ENCODE measurements around the gene SPATA13. TPM values are rescaled to one million over a fixed set of nuclear protein-coding genes. Genes with fewer than 3 reads are reported as not detected.
A peak's percentile ranks its signal among the peaks of the same experiment; 100 is the strongest.

The SPATA13 gene
- total and polyA plus RNA-seq, 10 of the 15 experiments (the other 5 are each of a cell fraction or from before 2014, with no cell fraction given): 2.4 to 11.1 (median 10.2) TPM

- POLR2A ChIA-PET: interaction anchor here (0.9 to 2.5 kb wide), 5 partner anchors 10 to 41 kb away, joined by 3 to 15 read pairs (median 5); no protein-coding TSS in a partner anchor
- H3K27ac ChIP-seq (ENCODE audit: control insufficient read depth, insufficient read depth): peak overlapping the region; percentile 93
- peak overlapping the region; percentile 45 for H3K9ac ChIP-seq (ENCODE audit: control insufficient read depth, insufficient read depth, low read length)
- H3K9me3 ChIP-seq (replicated peaks; ENCODE audit: control insufficient read depth, insufficient read depth, low read length): no peaks in the 10 kb centered on the region
- H3K27me3 ChIP-seq (replicated peaks in 1 of 2; ENCODE audit: control insufficient read depth in 2 of 2, insufficient read depth in 2 of 2, low read length in 1 of 2): no peaks in the 10 kb centered on the region
- H3K4me1 ChIP-seq (ENCODE audit: control insufficient read depth, insufficient read depth, low read length): peaks cover 42% of the 10 kb centered on the region
- in situ Hi-C loops (cut with MboI) (no loop called here), intact Hi-C loops (cut with micrococcal nuclease; ENCODE audit: unreplicated experiment) (loop anchor here (5.0 kb wide), 1 partner anchor 238 kb away; the partner anchor contains the start of gene PARP4)
- CTCF ChIA-PET: interaction anchor here (0.7 to 3.6 kb wide), 6 partner anchors 10 to 467 kb away, joined by 3 to 13 read pairs (median 4); partner anchors contain the start of gene MIPEP
- FAIRE-seq: peak; percentile 18
- RAD21 ChIA-PET (ENCODE audit: unreplicated experiment): interaction anchor here (0.6 to 6.9 kb wide), 10 partner anchors 11 to 456 kb away, joined by 3 to 80 read pairs (median 4); no protein-coding TSS in a partner anchor
- ATAC-seq: peak; percentile 75
- no TSS peak for BruUV-seq (replicated peaks)
- no peak overlapping the region for H2AFZ ChIP-seq (ENCODE audit: control insufficient read depth, low read depth, low read length)
- peak overlapping the region; percentile 82 for H3K4me2 ChIP-seq (ENCODE audit: control insufficient read depth, insufficient read depth)
- DNase-seq (ENCODE audit: low read depth, low spot score): peak; percentile 88
- H3K4me3 ChIP-seq: peak overlapping the region; percentile 43; the same call in 1 of the 2 replicates
- WGBS (ENCODE audit: insufficient coverage, insufficient replicate concordance, low lambda C conversion rate, missing lambda C conversion rate): 1% methylated on average over 6 of the region's 6 CpGs
- no peaks in the 10 kb centered on the region for H4K20me1 ChIP-seq (ENCODE audit: control insufficient read depth, insufficient read depth)
- peaks cover 58% of the 10 kb centered on the region for H3K79me2 ChIP-seq (ENCODE audit: control insufficient read depth, insufficient read depth, low read length)
- SMC1A ChIA-PET (ENCODE audit: uncharacterized antibody, unreplicated experiment): interaction anchor here (0.6 to 4.7 kb wide), 10 partner anchors 9 to 269 kb away, joined by 3 to 25 read pairs (median 4); no protein-coding TSS in a partner anchor
- no peaks in the 10 kb centered on the region for H3K36me3 ChIP-seq (ENCODE audit: control insufficient read depth in 2 of 2, insufficient read depth in 2 of 2, low read length in 1 of 2)
- TF ChIP-seq NFIC (IDR thresholded peaks at IDR 0.05; ENCODE audit: low read depth, low read length): peak; percentile 91
- peak; percentile 87 for TF ChIP-seq FOXM1 (IDR thresholded peaks at IDR 0.05; ENCODE audit: low read depth, low read length)
- TF ChIP-seq CHD2 (IDR thresholded peaks at IDR 0.05; ENCODE audit: borderline replicate concordance, low read depth, low read length): peak; percentile 73; the same call in 1 of the 2 replicates
- TF ChIP-seq MTA3 (IDR thresholded peaks at IDR 0.05; ENCODE audit: borderline replicate concordance, low read length): peak; percentile 89
- TF ChIP-seq TCF12 (IDR thresholded peaks at IDR 0.05; ENCODE audit: low read depth, low read length): peak; percentile 96
- peak; percentile 54; the same call in 1 of the 2 replicates for TF ChIP-seq RB1 (IDR thresholded peaks at IDR 0.05; ENCODE audit: borderline replicate concordance)
- TF ChIP-seq GATAD2B (conservative IDR thresholded peaks at IDR 0.05; ENCODE audit: low read depth): peak; percentile 73
- TF ChIP-seq HDAC6 (IDR thresholded peaks at IDR 0.05; ENCODE audit: unreplicated experiment): no peak
- TF ChIP-seq E2F4 (IDR thresholded peaks at IDR 0.05; ENCODE audit: low read depth, low read length): no peak
- no peak for TF ChIP-seq NKRF (conservative IDR thresholded peaks at IDR 0.05)
- no peak for TF ChIP-seq YBX1 (IDR thresholded peaks at IDR 0.05)
- TF ChIP-seq RELB (IDR thresholded peaks at IDR 0.05; ENCODE audit: low read depth): peak; percentile 93; the same call in 1 of the 2 replicates
- TF ChIP-seq ATF2 (IDR thresholded peaks at IDR 0.05; ENCODE audit: low read length): peak; percentile 64
- TF ChIP-seq RUNX3 (IDR thresholded peaks at IDR 0.05; ENCODE audit: low read length): peak; percentile 74
- TF ChIP-seq STAT1 (conservative IDR thresholded peaks at IDR 0.05): 0 out of 2 replicates have a peak, but pooled peaks have one; percentile 27
- TF ChIP-seq PKNOX1 (IDR thresholded peaks at IDR 0.05): peak; percentile 36
Measured at GRCh38 chr13:24274452-24275021, 114.0 kb downstream of the SPATA13 start.

Measured in GM12878 (cell line).